GM12873 (cell line): ENCODE data around the gene GABRA5.

Experiments
- TF ChIP-seq, protein P1 (sequence below): IDR thresholded peaks from 2 replicates; pipeline ENCODE4 v1.5.1; 2012; ENCODE audit warnings: low read depth, mild to moderate bottlenecking, moderate library complexity, low read length, control low read depth; ENCODE audit not compliant: insufficient read depth; ENCODE audit errors: missing control alignments

Gene GABRA5

DNA sequence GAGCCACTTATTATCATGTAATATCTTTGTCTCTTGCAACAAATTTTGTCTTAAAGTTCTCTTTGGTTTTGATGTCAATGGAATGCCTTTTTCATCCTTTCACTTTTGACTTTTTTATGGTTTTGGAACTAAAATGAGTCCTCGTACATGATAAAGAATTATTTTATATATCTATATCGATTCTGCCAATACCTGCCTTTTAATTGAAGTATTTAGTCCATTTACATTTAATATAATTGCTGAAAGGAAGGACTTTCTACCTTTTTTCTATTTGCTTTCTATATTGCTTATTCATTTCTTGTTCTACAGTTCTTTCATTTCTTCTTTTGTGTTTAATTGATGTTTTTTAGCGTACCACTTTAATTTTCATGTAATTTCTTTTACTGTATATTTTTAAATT lies 32.8 kb downstream of the GABRA5 start:
- TF ChIP-seq, protein P1, sequence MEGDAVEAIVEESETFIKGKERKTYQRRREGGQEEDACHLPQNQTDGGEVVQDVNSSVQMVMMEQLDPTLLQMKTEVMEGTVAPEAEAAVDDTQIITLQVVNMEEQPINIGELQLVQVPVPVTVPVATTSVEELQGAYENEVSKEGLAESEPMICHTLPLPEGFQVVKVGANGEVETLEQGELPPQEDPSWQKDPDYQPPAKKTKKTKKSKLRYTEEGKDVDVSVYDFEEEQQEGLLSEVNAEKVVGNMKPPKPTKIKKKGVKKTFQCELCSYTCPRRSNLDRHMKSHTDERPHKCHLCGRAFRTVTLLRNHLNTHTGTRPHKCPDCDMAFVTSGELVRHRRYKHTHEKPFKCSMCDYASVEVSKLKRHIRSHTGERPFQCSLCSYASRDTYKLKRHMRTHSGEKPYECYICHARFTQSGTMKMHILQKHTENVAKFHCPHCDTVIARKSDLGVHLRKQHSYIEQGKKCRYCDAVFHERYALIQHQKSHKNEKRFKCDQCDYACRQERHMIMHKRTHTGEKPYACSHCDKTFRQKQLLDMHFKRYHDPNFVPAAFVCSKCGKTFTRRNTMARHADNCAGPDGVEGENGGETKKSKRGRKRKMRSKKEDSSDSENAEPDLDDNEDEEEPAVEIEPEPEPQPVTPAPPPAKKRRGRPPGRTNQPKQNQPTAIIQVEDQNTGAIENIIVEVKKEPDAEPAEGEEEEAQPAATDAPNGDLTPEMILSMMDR = no peak

DNA sequence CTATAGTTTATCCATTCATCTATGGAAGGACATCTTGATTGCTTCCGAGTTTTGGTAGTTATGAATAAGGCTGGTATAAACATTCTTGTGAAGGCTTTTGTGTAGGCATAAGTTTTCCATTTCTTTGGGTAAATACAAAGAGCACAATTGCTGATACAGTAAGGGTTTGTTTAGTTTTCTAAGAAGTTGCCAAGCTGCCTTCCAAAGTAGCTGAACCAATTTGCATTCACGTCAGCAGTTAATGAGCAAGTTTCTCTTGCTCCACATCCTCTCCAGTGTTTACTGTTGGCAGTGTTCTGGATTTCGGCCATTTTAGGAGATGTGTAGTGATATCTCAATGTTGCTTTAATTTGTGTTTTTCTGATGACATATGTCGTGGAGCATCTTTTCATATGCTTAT lies 34.2 kb downstream of the GABRA5 start:
- TF ChIP-seq, protein P1 = no peak

DNA sequence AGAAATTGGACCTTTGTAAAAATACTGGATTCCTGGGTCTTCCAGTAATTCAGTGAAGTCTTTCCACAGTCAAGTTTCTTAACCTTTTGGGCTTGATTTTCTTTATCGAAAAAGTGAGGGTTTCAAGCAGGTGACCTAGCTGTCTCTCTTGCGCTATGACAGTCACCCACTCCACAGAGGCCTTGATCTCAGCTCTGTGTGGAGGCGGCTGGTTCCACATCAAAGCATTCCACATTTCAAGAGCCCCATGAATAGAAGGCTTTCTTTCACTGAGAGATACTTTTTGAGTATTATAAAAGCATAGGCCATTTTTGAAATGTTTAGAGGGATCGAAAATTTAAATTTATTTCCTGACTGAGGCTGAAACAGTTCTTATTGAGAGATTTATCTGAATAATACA lies 43.9 kb downstream of the GABRA5 start:
- TF ChIP-seq, protein P1 = no peak

DNA sequence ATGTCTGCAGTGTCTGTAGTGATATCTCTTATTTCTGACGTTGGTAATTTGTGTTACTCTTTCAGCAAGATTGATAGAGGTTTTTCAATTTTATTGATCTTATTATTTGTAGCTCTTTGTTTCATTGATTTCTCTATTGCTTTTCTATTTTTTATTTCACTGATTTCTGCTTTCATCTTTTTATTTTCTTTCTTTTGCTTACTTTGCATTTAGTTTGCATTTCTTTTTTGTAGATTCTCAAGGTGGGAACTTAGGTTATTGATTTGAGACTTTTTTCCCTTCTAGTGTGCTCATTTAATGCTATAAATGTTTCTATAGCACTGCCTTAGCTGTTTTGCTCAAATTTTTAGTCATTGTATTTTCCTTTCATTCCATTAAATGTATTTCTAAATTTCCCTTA lies 54.6 kb downstream of the GABRA5 start:
- TF ChIP-seq, protein P1 = no peak

DNA sequence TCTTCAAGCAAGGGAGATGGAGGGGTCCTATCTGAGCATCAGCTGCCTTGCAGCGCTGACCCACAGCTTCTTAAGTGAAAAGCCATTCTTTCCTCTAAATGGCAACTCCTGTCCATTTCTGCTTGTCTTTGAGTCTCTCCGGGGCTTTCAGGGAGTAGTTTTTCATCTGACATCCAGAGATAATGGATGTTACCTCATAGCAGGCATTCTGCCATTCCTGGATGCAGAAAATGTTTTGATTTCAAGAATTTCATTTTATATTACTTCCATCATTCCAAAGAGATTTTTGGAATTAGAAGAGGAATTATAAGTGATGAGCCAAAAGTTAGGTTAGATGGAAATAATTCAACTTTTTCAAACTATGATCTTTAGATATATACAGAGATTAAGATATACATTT lies 59.2 kb downstream of the GABRA5 start:
- TF ChIP-seq, protein P1 = no peak

DNA sequence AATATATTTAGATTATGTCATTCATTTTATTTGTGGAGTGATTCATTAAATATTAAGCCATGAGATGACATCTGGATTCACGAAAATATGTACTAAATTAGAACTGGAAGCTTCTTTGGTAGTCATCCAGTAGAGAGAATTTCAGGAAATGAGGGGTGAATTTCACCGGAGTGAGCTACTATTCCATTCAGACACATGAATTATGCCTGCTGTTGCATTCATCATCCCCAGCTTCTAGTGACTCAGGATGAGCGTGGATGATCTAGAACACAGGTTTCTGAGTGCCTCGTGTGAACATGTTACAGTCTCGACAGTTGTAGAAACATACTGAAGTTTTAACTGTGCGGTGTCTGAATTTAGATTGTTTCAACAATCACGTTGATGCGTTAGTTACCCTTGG lies 61.2 kb downstream of the GABRA5 start:
- TF ChIP-seq, protein P1 = no peak

DNA sequence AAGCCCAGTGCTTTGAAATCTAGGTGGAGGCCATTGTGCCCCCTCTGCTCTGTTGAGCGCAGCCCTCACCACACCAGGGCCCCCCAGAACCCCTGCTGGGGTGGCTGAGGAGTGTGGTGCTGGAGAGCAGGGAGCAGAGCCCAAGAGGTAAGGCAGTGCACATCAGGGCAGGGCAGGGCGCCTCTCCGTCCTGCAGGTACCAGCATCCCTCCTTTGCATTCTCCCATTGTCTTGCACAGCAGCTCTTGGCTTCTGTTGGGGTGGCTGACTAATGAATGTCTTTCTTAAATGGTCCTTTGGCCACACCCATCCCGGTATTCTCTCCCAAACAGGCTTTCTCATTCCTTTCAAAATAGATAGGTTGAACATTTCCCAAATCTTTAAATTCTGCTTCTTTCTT lies 62.7 kb downstream of the GABRA5 start:
- TF ChIP-seq, protein P1 = no peak
